K562 (cell line): ENCODE results near the gene RNASE2. TPM values are rescaled to one million over a fixed set of nuclear protein-coding genes. Genes with fewer than 3 reads are reported as not detected.

ENCODE experiments used
- CBFB ChIP-seq: sonication (generic); formaldehyde crosslinking; IDR thresholded peaks from 2 replicates; pipeline ENCODE4 v1.4.0; 2020; ENCODE audit warnings: mild to moderate bottlenecking, missing genetic modification reagents
- CC2D1A ChIP-seq: fragments of 450-650 bp; IDR thresholded peaks from 2 replicates; pipeline ENCODE4 v1.6.1; 2017; ENCODE audit warnings: mild to moderate bottlenecking
- COPS2 ChIP-seq: fragments of 450-650 bp; conservative IDR thresholded peaks from 2 replicates; pipeline ENCODE4 v1.6.1; 2016; ENCODE audit warnings: mild to moderate bottlenecking, moderate library complexity
- ERF ChIP-seq: fragments of 450-650 bp; formaldehyde crosslinking; IDR thresholded peaks from 2 replicates; pipeline ENCODE4 v1.4.0; 2020; ENCODE audit warnings: mild to moderate bottlenecking, mixed read lengths
- KDM2B ChIP-seq: fragments of 250-450 bp; sonication (Bioruptor Pico); IDR thresholded peaks from 2 replicates; pipeline ENCODE4 v1.8.0; 2021; ENCODE audit warnings: mild to moderate bottlenecking, moderate library complexity
- KLF1 ChIP-seq: fragments of 450-650 bp; IDR thresholded peaks from 2 replicates; pipeline ENCODE4 v1.6.1; 2016; ENCODE audit warnings: missing genetic modification characterization, missing compliant biosample characterization
- KLF6 ChIP-seq: fragments of 250-450 bp; sonication (Bioruptor Pico); IDR thresholded peaks from 2 replicates; pipeline ENCODE4 v1.4.0; 2020; ENCODE audit warnings: mild to moderate bottlenecking, moderate library complexity, borderline replicate concordance
- PHTF2 ChIP-seq: fragments of 250-450 bp; sonication (Bioruptor Pico); IDR thresholded peaks from 2 replicates; pipeline ENCODE4 v1.5.0; 2021; ENCODE audit warnings: mild to moderate bottlenecking
- RAD21 ChIP-seq, 2 experiments: fragments of 250-450 bp in 1 of 2; fragments of 450-650 bp in 1 of 2; sonication (Bioruptor Pico) in 1 of 2; formaldehyde crosslinking in 1 of 2; IDR thresholded peaks in 1 of 2; conservative IDR thresholded peaks in 1 of 2; 2 replicates each; pipeline versions ENCODE4 v1.4.0 to v1.8.0; 2020 to 2022; ENCODE audit warnings: mild to moderate bottlenecking in 2 of 2, moderate library complexity in 1 of 2
- SRSF3 ChIP-seq: fragments of 200-400 bp; formaldehyde crosslinking; IDR thresholded peaks from 2 replicates; pipeline ENCODE4 v1.6.1; 2016; ENCODE audit warnings: mild to moderate bottlenecking, low read length, moderate library complexity; ENCODE audit not compliant: insufficient read depth
- WHSC1 ChIP-seq: IDR thresholded peaks from one replicate; pipeline ENCODE4 v1.6.1; 2012; ENCODE audit warnings: low read length, control low read depth, inconsistent platforms
- ZNF175 ChIP-seq: fragments of 200-800 bp; sonication (Bioruptor generic); IDR thresholded peaks from 2 replicates; pipeline ENCODE4 v1.6.1; 2016; ENCODE audit warnings: low read depth, mild to moderate bottlenecking, missing genetic modification characterization, missing compliant biosample characterization
- ZSCAN29 ChIP-seq: fragments of 450-650 bp; IDR thresholded peaks from 2 replicates; pipeline ENCODE4 v1.6.1; 2017
- polyA plus RNA-seq, 8 experiments: library from polyadenylated mRNA; depleted of rRNA in 4 of 8; stranded (reverse) in 5 of 8; unstranded in 3 of 8; fragments of >200 nt; fragmentation: Nextera tagmentation in 2 of 8; fragmentation: Illumina TruSeq in 1 of 8; extraction: Ambion mirVana in 2 of 8; extraction: Trizol in 1 of 8; gene quantifications; 2 replicates each; pipeline versions ENCODE4 v1.2.1 to v1.2.3, GENCODE V29; 2011 to 2014; ENCODE audit warnings: inconsistent platforms in 1 of 8, missing spikeins in 1 of 8
- total RNA-seq, 7 experiments: library from RNA; depleted of rRNA in 6 of 7; stranded (reverse); fragments of >200 nt in 6 of 7; fragmentation: Illumina TruSeq in 2 of 7; extraction: Trizol in 2 of 7; gene quantifications; 2 replicates each; pipeline versions ENCODE4 v1.2.1 to v1.2.3, GENCODE V29; 2011 to 2021; ENCODE audit warnings: low replicate concordance in 1 of 7
- TF ChIP-seq, protein P1 (sequence below), 2 experiments: fragments of 450-650 bp; formaldehyde crosslinking in 1 of 2; IDR thresholded peaks; 2 replicates each; pipeline versions ENCODE4 v1.4.0 to v1.6.1; 2014 to 2020; ENCODE audit warnings: mild to moderate bottlenecking in 2 of 2, borderline replicate concordance in 1 of 2, low read depth in 1 of 2
- TF ChIP-seq, protein P2 (sequence below): fragments of 450-650 bp; IDR thresholded peaks from 2 replicates; pipeline ENCODE4 v1.6.1; 2016; ENCODE audit warnings: missing biosample characterization, missing genetic modification characterization
- TF ChIP-seq, protein P3 (sequence below), 2 experiments: fragments of 200-800 bp in 1 of 2; sonication (Bioruptor generic) in 1 of 2; sonication (generic) in 1 of 2; formaldehyde crosslinking in 1 of 2; IDR thresholded peaks in 1 of 2; conservative IDR thresholded peaks in 1 of 2; 2 replicates each; pipeline versions ENCODE4 v1.5.0 to v1.6.1; 2016 to 2020; ENCODE audit warnings: missing compliant biosample characterization in 1 of 2, missing genetic modification characterization in 1 of 2, missing genetic modification reagents in 1 of 2

RNASE2 gene
- total and polyA plus RNA-seq, 9 of the 15 experiments (the other 6 are each of a cell fraction or from before 2014, with no cell fraction given) = not detected

- TF ChIP-seq, protein P1, sequence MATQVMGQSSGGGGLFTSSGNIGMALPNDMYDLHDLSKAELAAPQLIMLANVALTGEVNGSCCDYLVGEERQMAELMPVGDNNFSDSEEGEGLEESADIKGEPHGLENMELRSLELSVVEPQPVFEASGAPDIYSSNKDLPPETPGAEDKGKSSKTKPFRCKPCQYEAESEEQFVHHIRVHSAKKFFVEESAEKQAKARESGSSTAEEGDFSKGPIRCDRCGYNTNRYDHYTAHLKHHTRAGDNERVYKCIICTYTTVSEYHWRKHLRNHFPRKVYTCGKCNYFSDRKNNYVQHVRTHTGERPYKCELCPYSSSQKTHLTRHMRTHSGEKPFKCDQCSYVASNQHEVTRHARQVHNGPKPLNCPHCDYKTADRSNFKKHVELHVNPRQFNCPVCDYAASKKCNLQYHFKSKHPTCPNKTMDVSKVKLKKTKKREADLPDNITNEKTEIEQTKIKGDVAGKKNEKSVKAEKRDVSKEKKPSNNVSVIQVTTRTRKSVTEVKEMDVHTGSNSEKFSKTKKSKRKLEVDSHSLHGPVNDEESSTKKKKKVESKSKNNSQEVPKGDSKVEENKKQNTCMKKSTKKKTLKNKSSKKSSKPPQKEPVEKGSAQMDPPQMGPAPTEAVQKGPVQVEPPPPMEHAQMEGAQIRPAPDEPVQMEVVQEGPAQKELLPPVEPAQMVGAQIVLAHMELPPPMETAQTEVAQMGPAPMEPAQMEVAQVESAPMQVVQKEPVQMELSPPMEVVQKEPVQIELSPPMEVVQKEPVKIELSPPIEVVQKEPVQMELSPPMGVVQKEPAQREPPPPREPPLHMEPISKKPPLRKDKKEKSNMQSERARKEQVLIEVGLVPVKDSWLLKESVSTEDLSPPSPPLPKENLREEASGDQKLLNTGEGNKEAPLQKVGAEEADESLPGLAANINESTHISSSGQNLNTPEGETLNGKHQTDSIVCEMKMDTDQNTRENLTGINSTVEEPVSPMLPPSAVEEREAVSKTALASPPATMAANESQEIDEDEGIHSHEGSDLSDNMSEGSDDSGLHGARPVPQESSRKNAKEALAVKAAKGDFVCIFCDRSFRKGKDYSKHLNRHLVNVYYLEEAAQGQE (IDR thresholded peaks at IDR 0.05; ENCODE audit: borderline replicate concordance) = peak; percentile 40
- TF ChIP-seq, protein P1 (CRISPR knock-in tag; IDR thresholded peaks at IDR 0.05; ENCODE audit: low read depth) = no peak
- TF ChIP-seq KLF1 = no peak
- TF ChIP-seq, protein P2, sequence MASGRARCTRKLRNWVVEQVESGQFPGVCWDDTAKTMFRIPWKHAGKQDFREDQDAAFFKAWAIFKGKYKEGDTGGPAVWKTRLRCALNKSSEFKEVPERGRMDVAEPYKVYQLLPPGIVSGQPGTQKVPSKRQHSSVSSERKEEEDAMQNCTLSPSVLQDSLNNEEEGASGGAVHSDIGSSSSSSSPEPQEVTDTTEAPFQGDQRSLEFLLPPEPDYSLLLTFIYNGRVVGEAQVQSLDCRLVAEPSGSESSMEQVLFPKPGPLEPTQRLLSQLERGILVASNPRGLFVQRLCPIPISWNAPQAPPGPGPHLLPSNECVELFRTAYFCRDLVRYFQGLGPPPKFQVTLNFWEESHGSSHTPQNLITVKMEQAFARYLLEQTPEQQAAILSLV (tag) = no peak
- TF ChIP-seq PHTF2 (CRISPR knock-in tag) = no peak
- TF ChIP-seq SRSF3 = no peak
- peak; percentile 56 to 65 for TF ChIP-seq RAD21 (CRISPR knock-in tag; conservative IDR thresholded peaks at IDR 0.05 in 1 of 2, IDR thresholded peaks at IDR 0.05 in 1 of 2)
- no peak for TF ChIP-seq ERF
- no peak for TF ChIP-seq KLF6 (CRISPR knock-in tag)
- 0 out of 2 replicates have a peak, but pooled peaks have one; percentile 50 for TF ChIP-seq CBFB (CRISPR knock-in tag)
- TF ChIP-seq ZNF175 (CRISPR knock-in tag) = no peak
- no peak for TF ChIP-seq COPS2
- TF ChIP-seq WHSC1 = no peak
- TF ChIP-seq ZSCAN29 = no peak
- TF ChIP-seq CC2D1A = no peak
- TF ChIP-seq, protein P3, sequence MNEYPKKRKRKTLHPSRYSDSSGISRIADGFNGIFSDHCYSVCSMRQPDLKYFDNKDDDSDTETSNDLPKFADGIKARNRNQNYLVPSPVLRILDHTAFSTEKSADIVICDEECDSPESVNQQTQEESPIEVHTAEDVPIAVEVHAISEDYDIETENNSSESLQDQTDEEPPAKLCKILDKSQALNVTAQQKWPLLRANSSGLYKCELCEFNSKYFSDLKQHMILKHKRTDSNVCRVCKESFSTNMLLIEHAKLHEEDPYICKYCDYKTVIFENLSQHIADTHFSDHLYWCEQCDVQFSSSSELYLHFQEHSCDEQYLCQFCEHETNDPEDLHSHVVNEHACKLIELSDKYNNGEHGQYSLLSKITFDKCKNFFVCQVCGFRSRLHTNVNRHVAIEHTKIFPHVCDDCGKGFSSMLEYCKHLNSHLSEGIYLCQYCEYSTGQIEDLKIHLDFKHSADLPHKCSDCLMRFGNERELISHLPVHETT (CRISPR knock-in tag; conservative IDR thresholded peaks at IDR 0.05 in 1 of 2, IDR thresholded peaks at IDR 0.05 in 1 of 2) = no peak
- TF ChIP-seq KDM2B = no peak
Measured at GRCh38 chr14:20970983-20971704, 15.9 kb downstream of the RNASE2 start (continued).
